GM18505 (cell line): ENCODE measurements around the gene BACE1-AS.
"Not testable (repeated sequence)": the region's sequence is repeated elsewhere in the genome, so short reads cannot be mapped to it uniquely, and the experiment has no call there.

Source experiments
- ATAC-seq: cut with Tn5 transposase; IDR thresholded peaks from one replicate; pipeline ENCODE4 v1.9.1; 2021; ENCODE audit not compliant: unreplicated experiment
- POLR2A ChIP-seq: IDR thresholded peaks from 4 replicates; pipeline ENCODE4 v1.6.1; 2011; ENCODE audit warnings: borderline replicate concordance; ENCODE audit not compliant: insufficient read depth, insufficient read length; ENCODE audit errors: extremely low read depth

BACE1-AS gene

GRCh38 chr11:117290809-117291396, at the start of gene BACE1-AS:
TSS of gene BACE1-AS (plus strand) at chr11:117291346.
- no peak for TF ChIP-seq POLR2A

DNA sequence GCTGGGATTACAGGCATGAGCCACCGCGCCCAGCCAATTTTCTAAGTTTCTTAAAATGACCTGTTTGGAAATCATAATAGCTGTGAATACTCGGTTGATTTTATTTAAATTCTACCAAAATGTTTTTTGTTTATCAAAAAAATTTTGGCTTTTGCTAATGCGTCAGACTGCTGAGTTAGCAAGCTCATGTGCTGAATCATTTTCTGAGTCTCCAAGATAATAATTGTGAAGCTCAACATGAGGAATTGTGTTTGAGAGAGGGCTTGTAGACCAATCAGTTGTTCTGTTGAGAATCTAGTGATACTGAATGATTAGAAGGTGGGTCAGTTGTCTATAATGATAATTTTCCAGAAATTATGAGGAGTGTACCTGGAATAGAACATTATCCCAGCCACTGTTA, 42.8 kb upstream of the BACE1-AS start:
- no peak for ATAC-seq
- no peak for TF ChIP-seq POLR2A

More at GRCh38 chr11:117290809-117291396, at the start of gene BACE1-AS:
- no peak for ATAC-seq

- no peak for ATAC-seq
- TF ChIP-seq POLR2A = no peak
Measured at GRCh38 chr11:117249571-117249970, 41.6 kb upstream of the BACE1-AS start.

DNA sequence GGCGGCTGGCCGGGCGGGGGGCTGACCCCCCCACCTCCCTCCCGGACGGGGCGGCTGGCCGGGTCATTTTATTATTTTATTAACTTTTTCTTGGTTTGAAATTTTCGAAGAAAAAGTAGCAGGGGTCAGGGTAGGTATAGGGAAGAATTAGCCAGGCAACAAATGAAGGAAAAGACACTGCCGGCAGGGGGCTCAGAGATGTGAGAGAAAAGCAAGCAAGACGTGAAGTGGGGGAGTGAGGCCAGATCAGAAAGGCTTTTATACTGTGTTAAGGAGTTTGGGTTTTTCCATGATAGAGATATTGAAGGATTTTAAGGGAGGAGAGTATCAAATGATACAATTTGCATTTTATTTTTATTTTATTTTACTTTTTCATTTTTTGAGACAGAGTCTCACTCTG, 39.6 kb upstream of the BACE1-AS start:
- TF ChIP-seq POLR2A = no peak
- ATAC-seq = no peak

GRCh38 chr11:117255966-117256365, 35.2 kb upstream of the BACE1-AS start:
- ATAC-seq = no peak
- no peak for TF ChIP-seq POLR2A

DNA sequence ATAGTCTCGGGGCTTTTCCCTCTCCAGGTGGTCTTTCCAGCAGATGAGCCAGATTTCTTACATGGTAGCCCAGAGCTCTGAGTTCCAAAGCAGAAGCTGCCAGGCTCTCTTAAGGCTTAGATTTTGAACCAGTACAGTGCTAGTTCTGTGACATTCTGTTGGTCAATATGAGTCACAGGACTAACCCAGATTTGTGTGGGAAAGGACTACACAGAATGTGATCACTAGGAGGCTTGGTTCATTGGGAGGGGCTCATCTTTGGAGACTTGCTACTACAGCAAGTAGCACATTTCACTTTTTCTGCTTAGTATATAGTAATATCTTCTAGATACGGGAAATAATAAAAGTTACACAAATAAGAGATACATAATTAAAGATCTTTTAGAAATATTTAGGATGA, 34.6 kb upstream of the BACE1-AS start:
- TF ChIP-seq POLR2A = no peak
- ATAC-seq = no peak

GRCh38 chr11:117258576-117258975, 32.6 kb upstream of the BACE1-AS start:
- TF ChIP-seq POLR2A = no peak
- ATAC-seq = no peak

GRCh38 chr11:117259417-117259816, 31.7 kb upstream of the BACE1-AS start:
- no peak for ATAC-seq
- TF ChIP-seq POLR2A = no peak

- ATAC-seq = not testable (repeated sequence)
Measured at GRCh38 chr11:117264624-117265323, 26.4 kb upstream of the BACE1-AS start.

DNA sequence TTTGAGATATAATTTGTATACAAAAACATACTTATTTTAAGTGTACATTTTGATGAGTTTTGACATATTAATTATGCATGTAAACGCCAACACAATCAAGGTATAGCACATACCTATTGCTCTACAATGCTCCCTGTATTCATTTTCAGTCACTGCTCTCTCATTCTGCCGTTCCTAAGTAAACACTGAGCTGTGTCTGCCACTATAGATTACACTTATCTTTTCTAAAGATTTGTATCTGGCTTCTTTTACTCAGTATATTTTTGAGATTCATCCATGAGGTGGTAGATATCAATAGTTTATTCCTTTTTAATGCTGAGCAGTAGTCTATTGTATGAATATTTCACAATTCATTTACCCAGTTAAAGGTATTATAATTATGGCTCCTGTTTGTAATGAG, 25.4 kb upstream of the BACE1-AS start:
- ATAC-seq = no peak
- TF ChIP-seq POLR2A = no peak

- ATAC-seq = no peak
- no peak for TF ChIP-seq POLR2A
Measured at GRCh38 chr11:117269856-117270255, 21.3 kb upstream of the BACE1-AS start.

- TF ChIP-seq POLR2A = no peak
- ATAC-seq = no peak
Measured at GRCh38 chr11:117271208-117271607, 19.9 kb upstream of the BACE1-AS start.

DNA sequence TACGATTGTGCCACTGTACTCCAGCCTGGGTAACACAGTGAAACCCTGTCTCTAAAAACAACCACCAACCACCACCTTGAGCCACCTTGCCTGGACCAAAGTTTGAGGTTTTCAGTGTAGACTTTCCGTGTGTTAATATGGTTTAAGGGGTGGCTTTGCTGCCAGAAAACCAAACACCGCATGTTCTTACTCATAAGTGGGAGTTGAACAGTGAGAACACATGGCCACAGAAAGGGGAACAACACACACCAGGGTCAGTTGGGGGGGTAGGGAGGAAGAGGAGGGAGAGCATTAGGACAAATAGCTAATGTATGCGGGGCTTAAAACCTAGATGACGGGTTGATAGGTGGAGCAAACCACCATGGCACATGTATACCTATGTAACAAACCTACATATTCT, 19.0 kb upstream of the BACE1-AS start:
- ATAC-seq = not testable (repeated sequence)

DNA sequence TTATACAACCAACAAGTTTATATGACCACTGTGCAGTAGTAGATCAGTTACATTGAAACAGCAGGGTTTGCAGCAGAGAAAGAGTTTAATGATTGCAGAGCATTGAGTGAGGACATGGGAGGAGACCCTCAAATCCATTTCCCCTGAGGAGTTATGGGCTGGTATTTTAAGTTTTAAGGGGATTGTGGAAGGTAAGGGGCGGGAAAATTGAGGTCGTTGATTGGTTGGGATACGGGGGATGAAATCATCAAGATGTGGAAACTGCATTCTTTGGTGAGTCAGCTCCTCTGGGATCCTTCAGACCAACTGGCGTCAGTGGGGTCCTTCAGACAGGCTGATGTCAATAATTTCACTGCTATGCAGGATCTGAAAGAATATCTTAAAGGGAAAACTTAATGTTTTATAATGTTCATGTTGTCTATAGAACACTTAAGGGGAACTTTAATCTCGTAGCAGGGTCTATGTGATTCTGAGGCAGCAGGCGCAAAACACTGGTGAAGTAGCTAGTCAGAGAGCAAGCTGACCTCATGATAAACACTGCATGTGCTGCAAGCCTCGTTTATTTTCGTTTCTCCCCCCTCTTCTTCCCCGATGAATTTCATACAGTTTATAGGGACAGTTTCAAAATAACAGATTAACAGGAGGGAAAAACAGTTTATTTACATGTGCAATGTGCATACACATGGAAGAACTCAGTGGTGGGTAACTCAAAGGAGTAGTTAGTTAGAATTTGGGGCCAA, 17.4 kb upstream of the BACE1-AS start:
- TF ChIP-seq POLR2A = no peak
- ATAC-seq = no peak
